ENCODE data around the gene NKD2.

DNA sequence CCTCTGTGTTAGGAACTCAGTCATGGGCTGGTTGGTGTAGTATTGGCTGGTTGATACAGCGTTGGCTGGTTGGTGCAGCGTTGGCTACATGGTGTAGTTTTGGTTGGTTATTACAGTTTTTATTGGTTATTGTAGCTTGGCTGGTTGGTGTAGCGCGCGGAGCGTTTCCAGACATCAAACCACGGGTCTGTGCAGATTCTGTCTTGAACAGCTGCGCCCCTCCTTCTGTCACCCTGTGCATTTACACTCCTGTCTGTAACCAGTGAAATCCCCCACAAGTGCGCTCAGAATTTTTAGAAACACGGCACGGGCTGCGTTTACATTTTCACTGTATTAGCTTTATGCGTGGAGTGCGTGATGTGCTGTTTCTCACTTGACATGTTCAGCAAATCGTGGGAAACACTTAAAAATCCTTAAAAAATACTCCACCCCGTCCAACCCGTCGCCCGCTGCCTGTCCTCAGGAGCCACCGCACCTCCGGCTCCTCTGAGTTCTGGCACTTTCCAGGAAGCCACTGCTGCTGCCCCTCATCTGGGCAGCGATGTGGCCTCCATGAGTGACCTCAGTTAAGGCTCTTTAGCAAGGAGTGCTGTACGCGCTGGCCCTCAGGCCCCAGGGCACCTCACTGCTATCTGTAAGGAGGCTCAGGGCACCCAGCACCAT lies 20.8 kb downstream of the NKD2 start:
- no peak for TF ChIP-seq EZH2 (IDR thresholded peaks at IDR 0.05; ENCODE audit: low read depth, unreplicated experiment)
- TF ChIP-seq, protein P1, sequence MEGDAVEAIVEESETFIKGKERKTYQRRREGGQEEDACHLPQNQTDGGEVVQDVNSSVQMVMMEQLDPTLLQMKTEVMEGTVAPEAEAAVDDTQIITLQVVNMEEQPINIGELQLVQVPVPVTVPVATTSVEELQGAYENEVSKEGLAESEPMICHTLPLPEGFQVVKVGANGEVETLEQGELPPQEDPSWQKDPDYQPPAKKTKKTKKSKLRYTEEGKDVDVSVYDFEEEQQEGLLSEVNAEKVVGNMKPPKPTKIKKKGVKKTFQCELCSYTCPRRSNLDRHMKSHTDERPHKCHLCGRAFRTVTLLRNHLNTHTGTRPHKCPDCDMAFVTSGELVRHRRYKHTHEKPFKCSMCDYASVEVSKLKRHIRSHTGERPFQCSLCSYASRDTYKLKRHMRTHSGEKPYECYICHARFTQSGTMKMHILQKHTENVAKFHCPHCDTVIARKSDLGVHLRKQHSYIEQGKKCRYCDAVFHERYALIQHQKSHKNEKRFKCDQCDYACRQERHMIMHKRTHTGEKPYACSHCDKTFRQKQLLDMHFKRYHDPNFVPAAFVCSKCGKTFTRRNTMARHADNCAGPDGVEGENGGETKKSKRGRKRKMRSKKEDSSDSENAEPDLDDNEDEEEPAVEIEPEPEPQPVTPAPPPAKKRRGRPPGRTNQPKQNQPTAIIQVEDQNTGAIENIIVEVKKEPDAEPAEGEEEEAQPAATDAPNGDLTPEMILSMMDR (conservative IDR thresholded peaks at IDR 0.05; ENCODE audit: low read depth in 2 of 2), result no peak
- no peak for TF ChIP-seq POLR2AphosphoS5 (IDR thresholded peaks at IDR 0.05; ENCODE audit: low read depth)
- no peak for TF ChIP-seq EZH2phosphoT487 (IDR thresholded peaks at IDR 0.05; ENCODE audit: unreplicated experiment)
- no peak for TF ChIP-seq CREB1 (CRISPR knock-in tag; IDR thresholded peaks at IDR 0.05; ENCODE audit: low read depth)
- no peak for TF ChIP-seq JUNB (IDR thresholded peaks at IDR 0.05; ENCODE audit: unreplicated experiment)
- TF ChIP-seq, protein P2, sequence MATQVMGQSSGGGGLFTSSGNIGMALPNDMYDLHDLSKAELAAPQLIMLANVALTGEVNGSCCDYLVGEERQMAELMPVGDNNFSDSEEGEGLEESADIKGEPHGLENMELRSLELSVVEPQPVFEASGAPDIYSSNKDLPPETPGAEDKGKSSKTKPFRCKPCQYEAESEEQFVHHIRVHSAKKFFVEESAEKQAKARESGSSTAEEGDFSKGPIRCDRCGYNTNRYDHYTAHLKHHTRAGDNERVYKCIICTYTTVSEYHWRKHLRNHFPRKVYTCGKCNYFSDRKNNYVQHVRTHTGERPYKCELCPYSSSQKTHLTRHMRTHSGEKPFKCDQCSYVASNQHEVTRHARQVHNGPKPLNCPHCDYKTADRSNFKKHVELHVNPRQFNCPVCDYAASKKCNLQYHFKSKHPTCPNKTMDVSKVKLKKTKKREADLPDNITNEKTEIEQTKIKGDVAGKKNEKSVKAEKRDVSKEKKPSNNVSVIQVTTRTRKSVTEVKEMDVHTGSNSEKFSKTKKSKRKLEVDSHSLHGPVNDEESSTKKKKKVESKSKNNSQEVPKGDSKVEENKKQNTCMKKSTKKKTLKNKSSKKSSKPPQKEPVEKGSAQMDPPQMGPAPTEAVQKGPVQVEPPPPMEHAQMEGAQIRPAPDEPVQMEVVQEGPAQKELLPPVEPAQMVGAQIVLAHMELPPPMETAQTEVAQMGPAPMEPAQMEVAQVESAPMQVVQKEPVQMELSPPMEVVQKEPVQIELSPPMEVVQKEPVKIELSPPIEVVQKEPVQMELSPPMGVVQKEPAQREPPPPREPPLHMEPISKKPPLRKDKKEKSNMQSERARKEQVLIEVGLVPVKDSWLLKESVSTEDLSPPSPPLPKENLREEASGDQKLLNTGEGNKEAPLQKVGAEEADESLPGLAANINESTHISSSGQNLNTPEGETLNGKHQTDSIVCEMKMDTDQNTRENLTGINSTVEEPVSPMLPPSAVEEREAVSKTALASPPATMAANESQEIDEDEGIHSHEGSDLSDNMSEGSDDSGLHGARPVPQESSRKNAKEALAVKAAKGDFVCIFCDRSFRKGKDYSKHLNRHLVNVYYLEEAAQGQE (IDR thresholded peaks at IDR 0.05; ENCODE audit: unreplicated experiment), result no peak

Data from GM23338 (cell line).